Fibroblast of the aortic adventitia (primary cell): ENCODE measurements around the gene FAM72B. TPM values are rescaled to one million over a fixed set of nuclear protein-coding genes. Genes with fewer than 3 reads are reported as not detected.
A peak's percentile ranks its signal among the peaks of the same experiment; 100 is the strongest.
"Not testable (repeated sequence)": the region's sequence is repeated elsewhere in the genome, so short reads cannot be mapped to it uniquely, and the experiment has no call there.

Experiments
- DNase-seq: peaks from one replicate; pipeline ENCODE4 v3.0.0-alpha.2; 2010; ENCODE audit warnings: low read depth
- H3K4me3 ChIP-seq: 2 replicates; pipeline ENCODE4 v1.5.1; 2011; ENCODE audit warnings: low read depth, mild to moderate bottlenecking, control low read depth, low read length, moderate library complexity
- total RNA-seq: library from RNA; depleted of rRNA; stranded (reverse); fragments of >200 nt; gene quantifications from 2 replicates; pipeline ENCODE4 v1.2.3, GENCODE V29; 2012; ENCODE audit warnings: low replicate concordance

Gene FAM72B
- 2.8 and 5.6 TPM in 2 replicates for total RNA-seq

- DNase-seq: peak; percentile 99
- peak within 1 kb of the TSS; percentile 61 for H3K4me3 ChIP-seq
Observed at GRCh38 chr1:121184290-121185127, at the start of gene FAM72B, which contains the start of gene SRGAP2C. Gene FAM72B, minus strand, starts transcription at chr1:121184340. Its CDS starts 851 bp downstream, at chr1:121183489. Gene SRGAP2C, plus strand, starts transcription at chr1:121184975. Its CDS starts 2,472 bp downstream, at chr1:121187447.

- not testable (repeated sequence) for DNase-seq, H3K4me3 ChIP-seq
Observed at GRCh38 chr1:121232445-121233125, 48.4 kb upstream of the FAM72B start.

- DNase-seq: not testable (repeated sequence)
Observed at GRCh38 chr1:121230636-121231035, 46.5 kb upstream of the FAM72B start.

GRCh38 chr1:121227544-121228330 lies 43.6 kb upstream of the FAM72B start:
- DNase-seq, H3K4me3 ChIP-seq: not testable (repeated sequence)

More at GRCh38 chr1:121230636-121231035, 46.5 kb upstream of the FAM72B start:
- H3K4me3 ChIP-seq: not testable (repeated sequence)

GRCh38 chr1:121226925-121227324 lies 42.8 kb upstream of the FAM72B start:
- H3K4me3 ChIP-seq, DNase-seq: not testable (repeated sequence)

GRCh38 chr1:121226295-121226904 lies 42.3 kb upstream of the FAM72B start:
- not testable (repeated sequence) for DNase-seq, H3K4me3 ChIP-seq

GRCh38 chr1:121224714-121225113 lies 40.6 kb upstream of the FAM72B start:
- DNase-seq, H3K4me3 ChIP-seq: not testable (repeated sequence)

- not testable (repeated sequence) for DNase-seq, H3K4me3 ChIP-seq
Observed at GRCh38 chr1:121221770-121222169, 37.6 kb upstream of the FAM72B start.

GRCh38 chr1:121216676-121217075 lies 32.5 kb upstream of the FAM72B start:
- DNase-seq, H3K4me3 ChIP-seq: not testable (repeated sequence)

- H3K4me3 ChIP-seq, DNase-seq: not testable (repeated sequence)
Observed at GRCh38 chr1:121215699-121216417, 31.7 kb upstream of the FAM72B start.

- DNase-seq, H3K4me3 ChIP-seq: not testable (repeated sequence)
Observed at GRCh38 chr1:121214544-121215156, 30.5 kb upstream of the FAM72B start.

GRCh38 chr1:121213491-121213890 lies 29.4 kb upstream of the FAM72B start:
- not testable (repeated sequence) for H3K4me3 ChIP-seq, DNase-seq

- not testable (repeated sequence) for H3K4me3 ChIP-seq, DNase-seq
Observed at GRCh38 chr1:121210778-121211177, 26.6 kb upstream of the FAM72B start.

- H3K4me3 ChIP-seq, DNase-seq: not testable (repeated sequence)
Observed at GRCh38 chr1:121208375-121208774, 24.2 kb upstream of the FAM72B start.

GRCh38 chr1:121207328-121207727 lies 23.2 kb upstream of the FAM72B start:
- not testable (repeated sequence) for H3K4me3 ChIP-seq, DNase-seq

GRCh38 chr1:121205786-121206711 lies 21.9 kb upstream of the FAM72B start:
- not testable (repeated sequence) for DNase-seq, H3K4me3 ChIP-seq
